Gastroesophageal sphincter (tissue), 4 donors: ENCODE measurements around the gene SLC7A6OS. TPM values are rescaled to one million over a fixed set of nuclear protein-coding genes. Genes with fewer than 3 reads are reported as not detected.

Source experiments
- ATAC-seq: fragments of 150-250 bp; one replicate; pipeline ENCODE4 v1.9.1; 2016; ENCODE audit warnings: mild to moderate bottlenecking, moderate library complexity
- H3K27ac ChIP-seq, 4 donors: fragments of 200-600 bp; sonication (generic) in 3 of 4; 1 replicate in 3 of 4; 2 replicates in 1 of 4; pipeline ENCODE4 v1.5.1; 2016 to 2019
- H3K27me3 ChIP-seq: fragments of 200-600 bp; sonication (generic); one replicate; pipeline ENCODE4 v1.5.1; 2019
- H3K36me3 ChIP-seq, 2 donors: fragments of 200-600 bp; sonication (generic); one replicate each; pipeline ENCODE4 v1.5.1; 2019; ENCODE audit warnings: control low read depth in 1 of 2
- H3K4me1 ChIP-seq, 3 donors: fragments of 200-600 bp; sonication (generic); 1 replicate in 2 of 3; 2 replicates in 1 of 3; pipeline ENCODE4 v1.5.1; 2016 to 2019; ENCODE audit warnings: control low read depth in 2 of 3
- H3K4me3 ChIP-seq, 2 donors: fragments of 200-600 bp; sonication (generic); one replicate each; pipeline ENCODE4 v1.5.1; 2019; ENCODE audit warnings: mild to moderate bottlenecking in 1 of 2, moderate library complexity in 1 of 2
- H3K9me3 ChIP-seq, 3 donors: fragments of 200-600 bp; sonication (generic); one replicate each; pipeline ENCODE4 v1.5.1; 2017 to 2019; ENCODE audit warnings: control low read depth in 2 of 3
- CTCF ChIP-seq, 4 experiments: fragments of 200-600 bp in 2 of 4; fragments of 450-650 bp in 2 of 4; sonication (generic) in 1 of 4; IDR thresholded peaks; one replicate each; pipeline ENCODE4 v1.5.1; 2017 to 2019; ENCODE audit warnings: antibody characterized with exemption in 4 of 4, mild to moderate bottlenecking in 2 of 4, moderate library complexity in 2 of 4
- EP300 ChIP-seq: sonication (generic); formaldehyde crosslinking; IDR thresholded peaks from one replicate; pipeline ENCODE4 v1.6.1; 2017; ENCODE audit warnings: antibody characterized with exemption, mild to moderate bottlenecking
- POLR2A ChIP-seq, 2 donors: fragments of 450-650 bp; IDR thresholded peaks; one replicate each; pipeline ENCODE4 v1.6.1; 2017; ENCODE audit warnings: antibody characterized with exemption in 2 of 2, mild to moderate bottlenecking in 2 of 2, moderate library complexity in 1 of 2
- POLR2AphosphoS5 ChIP-seq: sonication (generic); formaldehyde crosslinking; IDR thresholded peaks from one replicate; pipeline ENCODE4 v1.6.1; 2017; ENCODE audit warnings: antibody characterized with exemption
- WGBS, 2 donors: methylation state at CpG; one replicate each; pipeline ENCODE4 v1.1.5; 2018; ENCODE audit warnings: low coverage in 1 of 2; 5-methylcytosine and 5-hydroxymethylcytosine counted together
- small RNA-seq, 4 donors: library from RNA; depleted of rRNA; stranded (forward); fragments of <200 nt; gene quantifications; one replicate each; pipeline ENCODE3, GENCODE V24; 2016
- total RNA-seq, 4 donors: library from RNA; depleted of rRNA; stranded (reverse); fragments of >200 nt; gene quantifications; one replicate each; pipeline ENCODE4 v1.1.0, GENCODE V29; 2016

The SLC7A6OS gene
- total RNA-seq, 4 donors from 2014 or later, result 10.4 to 18.2 (median 11.2) TPM

GRCh38 chr16:68249371-68249770, 61.4 kb downstream of the SLC7A6OS start:
- no peak for TF ChIP-seq CTCF (IDR thresholded peaks at IDR 0.05)
- no peak for TF ChIP-seq POLR2AphosphoS5
- no peak for TF ChIP-seq POLR2A (IDR thresholded peaks at IDR 0.05)
- TF ChIP-seq EP300, result no peak
- Histone ChIP-seq H3K36me3 (peaks cover 0 to 60% of the 10 kb centered on the region in 2 donors), H3K27me3 (no peaks in the 10 kb centered on the region), H3K4me3 (no peak overlapping the region), H3K4me1 (peaks cover 0 to 35% (median 21%) of the 10 kb centered on the region in 3 donors), H3K9me3 (no peaks in the 10 kb centered on the region), H3K27ac (no peak overlapping the region)
- no peak for ATAC-seq
- WGBS, 2 donors, result 67 to 92% methylated on average over 2 to 4 of the region's 4 CpGs

Small RNA genes within 50 kb of the gene (small RNA-seq; reads per million reads assigned to genes)
- gene RNU4-30P (0 reads per million in 4 donors), gene RNU6-1262P (0 reads per million in 4 donors)

Other genes starting within 250 kb of the SLC7A6OS start
- 10 to 100 TPM; 42.4 to 50.6 (median 49.3) TPM for gene NFATC3, start 225.6 kb downstream of the SLC7A6OS start, total RNA-seq
- 1 to 10 TPM in 1 of 4 donors, under 1 TPM in 1, not detected in 2; 0.13 to 2.9 TPM for gene ESRP2, start 74.8 kb downstream of the SLC7A6OS start, total RNA-seq
- gene PLA2G15, start 65.6 kb downstream of the SLC7A6OS start, total RNA-seq, result 10 to 100 TPM in 3 of 4 donors, 1 to 10 TPM in 1; 4.5 to 18.0 (median 11.7) TPM
- 10 to 100 TPM; 19.1 to 51.5 (median 33.7) TPM for gene SLC7A6, start 46.4 kb downstream of the SLC7A6OS start, total RNA-seq
- 10 to 100 TPM; 11.5 to 34.9 (median 27.4) TPM for gene PRMT7, start 73 bp upstream of the SLC7A6OS start, total RNA-seq
- under 1 TPM in 3 of 4 donors, not detected in 1; 0.08 to 0.94 (median 0.77) TPM for gene SMPD3, start 137.6 kb upstream of the SLC7A6OS start, total RNA-seq
- gene ZFP90, start 228.3 kb upstream of the SLC7A6OS start, total RNA-seq, result 10 to 100 TPM; 21.3 to 38.2 (median 27.3) TPM